Fibroblast of peridontal ligament (primary cell): ENCODE measurements around the gene FOXF1.

Experiments used
- DNase-seq: peaks from one replicate; pipeline ENCODE4 v3.0.0-alpha.2; 2010; ENCODE audit errors: extremely low read depth

The FOXF1 gene

GRCh38 chr16:86533076-86533475 is 22.7 kb downstream of the FOXF1 start:
- no peak for DNase-seq

GRCh38 chr16:86533767-86534351 is 23.5 kb downstream of the FOXF1 start:
- DNase-seq, result no peak

- DNase-seq, result no peak
These were observed 24.7 kb downstream of the FOXF1 start for GRCh38 chr16:86534779-86535615.

GRCh38 chr16:86536621-86537020 is 26.3 kb downstream of the FOXF1 start:
- no peak for DNase-seq

- no peak for DNase-seq
These were observed 27.2 kb downstream of the FOXF1 start for GRCh38 chr16:86537486-86537885.

- no peak for DNase-seq
These were observed 28.0 kb downstream of the FOXF1 start for GRCh38 chr16:86538196-86538780.

GRCh38 chr16:86540894-86541293 is 30.6 kb downstream of the FOXF1 start:
- no peak for DNase-seq

GRCh38 chr16:86541560-86541959 is 31.2 kb downstream of the FOXF1 start:
- no peak for DNase-seq

GRCh38 chr16:86542756-86543750 is 32.7 kb downstream of the FOXF1 start:
- no peak for DNase-seq

- DNase-seq, result no peak
These were observed 35.2 kb downstream of the FOXF1 start for GRCh38 chr16:86545481-86545880.

GRCh38 chr16:86545954-86546637 is 35.8 kb downstream of the FOXF1 start:
- no peak for DNase-seq

- DNase-seq, result no peak
These were observed 36.3 kb downstream of the FOXF1 start for GRCh38 chr16:86546638-86547013.

- DNase-seq, result no peak
These were observed 37.0 kb downstream of the FOXF1 start for GRCh38 chr16:86547286-86547685.

GRCh38 chr16:86549076-86549892 is 39.0 kb downstream of the FOXF1 start:
- no peak for DNase-seq

- no peak for DNase-seq
These were observed 39.5 kb downstream of the FOXF1 start for GRCh38 chr16:86549893-86550190.

GRCh38 chr16:86550281-86550680 is 40.0 kb downstream of the FOXF1 start:
- no peak for DNase-seq

- DNase-seq, result no peak
These were observed 43.0 kb downstream of the FOXF1 start for GRCh38 chr16:86553356-86553755.

GRCh38 chr16:86554599-86554916 is 44.2 kb downstream of the FOXF1 start:
- DNase-seq, result no peak

GRCh38 chr16:86554917-86555703 is 44.8 kb downstream of the FOXF1 start, which contains the start of gene MTHFSD:
TSS of gene MTHFSD (minus strand) at chr16:86555235. CDS start at chr16:86555184, 51 bp downstream.
- DNase-seq, result peak; percentile 90

- DNase-seq, result no peak
These were observed 45.4 kb downstream of the FOXF1 start for GRCh38 chr16:86555704-86556075.
